CD4-positive, alpha-beta T cell treated with Interleukin-17A for 1 hour (primary cell): Measurements from ENCODE around the gene IL4R.

Experiments used
- DNase-seq: peaks from one replicate; pipeline ENCODE4 v3.0.0-alpha.2; 2020

IL4R gene

GRCh38 chr16:27363246-27363632 lies 49.5 kb downstream of the IL4R start:
- no peak for DNase-seq

GRCh38 chr16:27363797-27364196 lies 50.0 kb downstream of the IL4R start:
- no peak for DNase-seq

- DNase-seq: no peak
These were observed 50.8 kb downstream of the IL4R start for GRCh38 chr16:27364493-27365141.

GRCh38 chr16:27365142-27366089 lies 51.6 kb downstream of the IL4R start:
- DNase-seq: no peak

- DNase-seq: no peak
These were observed 53.1 kb downstream of the IL4R start for GRCh38 chr16:27366687-27367460.

- peak; percentile 91 for DNase-seq
These were observed 53.9 kb downstream of the IL4R start for GRCh38 chr16:27367461-27368357.

- DNase-seq: no peak
These were observed 54.6 kb downstream of the IL4R start for GRCh38 chr16:27368358-27368722.

- DNase-seq: no peak
These were observed 56.0 kb downstream of the IL4R start for GRCh38 chr16:27369806-27370205.

GRCh38 chr16:27370318-27370717 lies 56.5 kb downstream of the IL4R start:
- DNase-seq: no peak

GRCh38 chr16:27373312-27373711 lies 59.5 kb downstream of the IL4R start:
- no peak for DNase-seq

GRCh38 chr16:27374221-27374803 lies 60.5 kb downstream of the IL4R start:
- DNase-seq: no peak

GRCh38 chr16:27374804-27375425 lies 61.1 kb downstream of the IL4R start:
- DNase-seq: peak; percentile 45

- no peak for DNase-seq
These were observed 64.1 kb downstream of the IL4R start for GRCh38 chr16:27377666-27378485.

- no peak for DNase-seq
These were observed 65.2 kb downstream of the IL4R start for GRCh38 chr16:27378871-27379481.

GRCh38 chr16:27379919-27380318 lies 66.1 kb downstream of the IL4R start:
- no peak for DNase-seq

- DNase-seq: no peak
These were observed 67.5 kb downstream of the IL4R start for GRCh38 chr16:27381236-27381635.

GRCh38 chr16:27381974-27382855 lies 68.4 kb downstream of the IL4R start:
- no peak for DNase-seq

GRCh38 chr16:27383556-27384243 lies 69.9 kb downstream of the IL4R start:
- DNase-seq: no peak
